GM19468 (cell line): ENCODE data around the gene C1QTNF2.

Experiments used
- ATAC-seq: cut with Tn5 transposase; IDR thresholded peaks from one replicate; pipeline ENCODE4 v1.9.1; 2021; ENCODE audit warnings: mild to moderate bottlenecking, moderate library complexity, moderate number of reproducible peaks; ENCODE audit not compliant: unreplicated experiment; ENCODE audit errors: extremely low read depth

Gene C1QTNF2

GRCh38 chr5:160311491-160312133, 58.8 kb downstream of the C1QTNF2 start:
- ATAC-seq: no peak

GRCh38 chr5:160310552-160311295, 59.7 kb downstream of the C1QTNF2 start:
- no peak for ATAC-seq

GRCh38 chr5:160310140-160310539, 60.3 kb downstream of the C1QTNF2 start:
- no peak for ATAC-seq

GRCh38 chr5:160306696-160307095, 63.7 kb downstream of the C1QTNF2 start:
- ATAC-seq: no peak

GRCh38 chr5:160305319-160305718, 65.1 kb downstream of the C1QTNF2 start:
- ATAC-seq: no peak

GRCh38 chr5:160303690-160304089, 66.7 kb downstream of the C1QTNF2 start:
- ATAC-seq: no peak

GRCh38 chr5:160298189-160298588, 72.2 kb downstream of the C1QTNF2 start:
- ATAC-seq: no peak

GRCh38 chr5:160297776-160298175, 72.7 kb downstream of the C1QTNF2 start:
- ATAC-seq: no peak
